GM15510 (cell line): ENCODE results near the gene LRRFIP1.

ENCODE experiments used
- POLR2A ChIP-seq: IDR thresholded peaks from 3 replicates; pipeline ENCODE4 v1.6.1; 2011; ENCODE audit warnings: borderline replicate concordance; ENCODE audit not compliant: insufficient read length; ENCODE audit errors: extremely low read depth

The LRRFIP1 gene

DNA sequence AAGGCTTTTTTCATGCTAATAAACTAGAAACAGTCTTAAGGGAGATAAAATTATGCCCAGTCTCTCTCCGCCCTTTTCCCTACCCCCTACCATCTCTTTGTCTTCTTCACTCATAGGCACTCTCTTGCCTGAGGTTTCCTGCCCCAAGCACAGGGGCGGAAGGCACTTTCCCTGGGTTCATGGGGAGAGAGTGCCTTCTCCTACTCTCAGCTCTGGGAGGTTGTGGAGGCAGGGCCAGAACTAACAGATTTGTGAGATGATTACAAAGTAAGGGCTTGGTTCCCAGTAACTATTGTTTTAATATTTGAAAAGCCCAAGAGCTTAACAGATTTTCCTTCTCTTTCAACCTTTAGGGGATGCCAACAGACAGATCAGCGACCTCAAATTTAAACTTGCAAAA, 145.1 kb downstream of the LRRFIP1 start:
- TF ChIP-seq POLR2A = no peak

DNA sequence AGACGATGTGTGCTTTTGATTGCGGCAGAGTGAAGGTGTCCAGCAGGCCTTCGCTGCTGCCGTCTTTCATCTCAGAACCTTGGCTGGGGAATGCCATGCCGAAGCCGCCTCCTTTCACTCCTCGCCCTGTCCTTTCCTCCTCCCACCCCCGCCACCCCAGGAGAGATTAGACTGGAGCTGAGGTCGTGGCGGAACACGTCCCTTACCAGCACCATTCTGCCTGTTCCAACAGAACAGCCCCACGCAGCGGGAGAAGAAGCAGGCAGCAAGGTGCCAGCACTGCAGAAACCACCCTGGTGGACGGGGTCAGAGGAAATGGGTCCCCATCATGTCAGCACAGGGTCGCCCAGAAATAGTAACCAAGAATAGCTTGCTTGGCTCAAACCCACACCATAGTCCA, 146.4 kb downstream of the LRRFIP1 start:
- no peak for TF ChIP-seq POLR2A

DNA sequence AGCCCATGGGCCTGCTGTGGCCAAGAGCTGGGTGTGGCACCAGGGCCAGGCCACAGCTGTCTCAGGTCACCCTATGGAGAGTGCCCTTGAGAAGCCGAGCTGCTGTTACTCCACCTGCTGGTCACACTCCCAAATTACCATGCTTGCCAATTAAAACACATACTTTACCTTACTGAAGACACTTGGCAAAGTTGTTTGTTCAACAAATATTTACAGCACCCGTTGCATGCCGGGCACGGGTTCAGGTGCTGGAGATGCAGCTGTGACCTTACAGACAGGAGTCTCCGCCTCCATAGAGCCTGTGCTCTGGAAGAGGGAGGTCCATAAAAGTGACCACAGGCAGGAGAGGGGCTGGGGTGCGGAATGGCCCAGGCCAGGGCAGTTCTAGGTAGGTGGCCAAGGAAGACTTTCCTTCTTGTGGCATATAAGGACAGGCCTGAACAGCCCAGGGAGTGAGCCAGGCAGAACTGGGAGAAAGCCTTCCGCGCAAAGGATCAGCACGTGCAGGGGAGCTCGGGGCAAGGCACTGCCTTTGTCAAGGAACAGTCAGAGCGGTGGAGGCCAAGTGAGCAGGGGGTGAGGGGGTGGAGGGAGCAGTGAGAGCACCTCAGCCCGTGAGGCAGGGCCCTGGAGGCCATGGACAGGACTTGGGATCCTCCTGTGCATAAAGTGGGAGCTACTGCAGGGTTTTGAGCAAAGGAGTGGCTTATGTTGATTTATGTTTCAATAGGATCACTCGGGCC, 147.6 kb downstream of the LRRFIP1 start:
- no peak for TF ChIP-seq POLR2A

DNA sequence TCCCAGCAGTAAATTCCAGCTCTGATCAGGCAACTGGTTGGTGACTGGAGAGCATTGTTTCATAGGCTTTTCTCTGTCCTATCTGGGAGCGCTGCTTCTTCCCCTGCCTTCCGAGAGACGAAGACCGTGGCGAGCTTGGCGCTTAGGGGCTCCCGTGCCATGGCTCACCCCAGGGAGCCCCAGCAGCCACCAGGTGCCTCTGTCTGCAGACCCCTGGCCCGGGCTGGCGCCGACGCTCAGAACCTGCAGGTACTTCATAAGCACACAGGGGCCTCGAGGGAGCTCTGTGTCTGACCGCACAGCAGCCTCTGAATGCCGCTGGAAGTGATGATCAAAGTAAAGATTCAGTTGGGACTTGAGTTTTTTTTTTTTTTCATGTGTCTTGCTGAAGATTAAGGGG, 152.1 kb downstream of the LRRFIP1 start:
- no peak for TF ChIP-seq POLR2A

DNA sequence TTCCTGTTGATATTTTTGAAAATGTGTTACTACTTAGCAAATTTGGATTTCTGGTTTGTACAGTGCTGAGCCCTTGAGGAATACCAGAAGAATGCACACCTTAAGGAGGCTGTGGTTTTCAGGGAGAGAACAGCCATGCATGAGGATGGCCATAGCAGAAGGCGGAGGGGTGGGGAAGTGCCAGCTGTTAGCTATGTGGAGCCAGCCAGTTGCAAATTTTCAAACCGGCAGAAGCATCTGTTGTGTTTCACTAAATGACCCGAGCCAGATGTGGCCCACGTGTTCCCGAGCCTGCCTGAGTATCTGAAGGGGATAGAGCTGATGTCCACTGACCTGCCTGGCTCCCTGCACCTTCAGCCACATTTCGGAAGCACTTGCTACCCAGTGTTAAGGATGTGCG, 154.8 kb downstream of the LRRFIP1 start:
- no peak for TF ChIP-seq POLR2A

DNA sequence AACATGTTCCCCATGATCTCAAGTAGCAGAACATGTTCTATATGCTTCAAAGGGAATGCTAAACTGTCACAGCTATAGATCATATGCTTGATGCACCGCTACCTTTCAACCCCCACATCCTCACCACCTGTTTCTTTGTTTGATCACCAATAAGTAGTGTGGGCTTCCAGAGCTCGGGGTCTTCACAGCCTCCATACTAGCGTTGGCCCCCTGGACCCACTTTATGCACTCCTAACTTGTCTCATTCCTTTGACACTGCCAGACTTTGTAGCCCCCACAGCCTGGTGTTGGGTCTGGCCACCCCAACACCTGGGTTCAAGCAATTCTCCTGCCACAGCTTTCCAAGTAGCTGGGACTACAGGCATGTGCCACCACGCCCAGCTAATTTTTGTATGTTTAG, 159.5 kb downstream of the LRRFIP1 start:
- no peak for TF ChIP-seq POLR2A

DNA sequence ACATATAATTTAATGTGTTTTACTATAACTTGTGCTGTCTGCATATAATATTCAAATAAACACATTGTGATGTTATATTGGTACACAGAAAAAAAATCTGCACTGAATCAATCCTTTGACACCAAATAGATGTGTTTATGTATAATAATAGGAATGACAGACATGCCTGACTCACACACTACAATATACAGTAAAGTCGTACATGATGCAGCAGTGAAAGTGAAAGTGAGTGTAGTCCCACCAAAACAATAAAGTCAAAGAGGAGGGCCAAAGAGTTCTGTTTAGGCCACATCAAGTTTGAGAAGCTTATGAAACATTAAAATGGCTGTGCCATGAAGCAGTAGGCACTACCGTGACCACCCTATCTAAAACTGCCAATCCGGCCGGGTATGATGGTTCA, 163.0 kb downstream of the LRRFIP1 start:
- no peak for TF ChIP-seq POLR2A

DNA sequence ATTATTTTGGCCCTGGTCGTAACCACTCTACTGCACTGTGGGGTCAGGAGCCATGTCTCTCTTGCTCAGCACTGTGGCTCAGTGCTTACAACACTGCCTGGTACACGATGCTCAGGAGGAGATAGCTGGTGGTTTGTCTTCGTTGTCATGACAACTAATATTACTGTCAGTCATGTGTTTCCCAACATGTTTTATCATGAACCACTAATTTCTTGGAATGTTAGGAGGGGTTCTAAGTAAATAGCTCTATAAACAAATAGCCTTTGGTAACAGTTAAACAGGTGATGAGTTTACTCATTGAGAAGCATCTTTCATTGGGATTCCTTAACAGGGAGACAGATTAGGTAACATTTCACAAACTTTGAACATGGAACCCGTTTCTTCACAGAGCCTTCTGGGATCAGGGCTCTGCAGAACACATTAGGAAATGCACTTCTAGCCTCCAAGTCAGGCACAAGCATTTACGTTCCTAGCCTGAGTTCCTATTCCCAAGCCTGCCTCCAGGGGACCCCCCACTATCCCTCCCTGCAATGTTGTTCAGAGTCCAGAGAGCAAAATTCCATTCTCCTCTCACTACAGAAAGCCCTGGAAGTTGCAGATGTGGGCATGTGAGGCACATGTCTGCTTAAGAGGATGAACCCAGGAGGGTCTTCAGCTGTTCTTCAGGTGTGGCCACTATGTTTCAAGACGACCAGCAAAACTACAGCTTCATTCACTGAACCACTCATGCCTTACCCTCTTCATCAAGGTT, 164.8 kb downstream of the LRRFIP1 start:
- TF ChIP-seq POLR2A = no peak

DNA sequence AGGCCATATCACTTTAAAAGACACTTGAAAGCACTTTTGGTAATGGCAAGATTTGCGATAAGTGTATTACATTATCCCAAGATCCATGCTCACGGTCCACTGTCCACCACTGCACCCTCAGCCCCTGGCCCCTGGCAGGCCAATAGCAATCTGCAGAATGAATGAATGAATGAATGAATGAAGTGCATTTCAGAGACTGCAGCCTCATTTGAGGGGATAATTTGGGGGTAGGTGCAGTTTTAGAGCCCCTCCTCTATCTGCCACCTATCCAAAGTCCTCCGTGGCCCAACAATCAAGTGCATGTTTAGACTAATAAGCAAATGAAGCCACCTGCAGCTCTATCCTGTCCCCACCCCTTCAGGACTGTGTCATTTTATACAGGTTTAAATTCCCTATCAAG, 169.9 kb downstream of the LRRFIP1 start:
- TF ChIP-seq POLR2A = no peak

DNA sequence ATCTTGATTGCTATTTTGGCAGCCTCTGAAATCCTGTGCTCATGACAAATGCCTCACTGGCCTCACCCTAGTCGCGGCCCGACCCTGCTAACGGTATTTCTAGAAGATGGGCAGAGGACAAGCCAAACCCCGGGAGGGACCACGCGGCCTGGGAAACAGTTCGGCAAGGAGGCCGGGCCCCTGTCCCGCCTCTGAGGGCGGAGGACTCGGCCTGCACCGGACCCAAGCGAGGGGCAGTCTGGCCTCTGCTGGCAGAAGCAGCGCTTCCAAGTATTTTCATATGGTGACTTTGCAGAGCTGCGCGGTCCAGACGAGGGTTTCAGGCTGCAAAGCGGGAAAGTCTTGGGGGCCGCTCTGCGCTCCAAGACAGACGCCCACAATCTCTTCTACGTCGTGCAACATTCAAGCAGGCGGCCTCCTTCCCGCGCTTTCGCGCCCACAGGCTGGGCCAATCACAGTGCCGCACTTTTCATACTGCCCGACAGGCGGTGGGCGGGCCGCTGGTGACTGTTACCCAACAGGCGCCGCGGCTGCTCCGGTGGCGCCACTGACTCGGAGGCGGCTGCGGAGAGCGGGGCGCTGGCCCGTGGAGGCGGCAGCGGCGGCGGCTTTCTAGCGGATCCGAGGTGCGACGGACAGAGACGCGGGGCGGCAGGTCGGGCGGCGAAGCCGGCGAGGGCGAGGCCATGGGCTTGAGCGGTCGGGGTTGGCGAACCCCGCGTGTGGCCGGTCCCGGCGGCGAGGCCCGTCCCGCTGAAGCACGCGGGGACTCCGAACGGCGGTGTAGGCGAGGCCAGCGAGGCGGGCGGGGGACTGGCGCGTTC, 171.1 kb downstream of the LRRFIP1 start, which contains the start of gene RBM44:
TSS of gene RBM44 (plus strand) at position 544 of the 824 bp plus-strand sequence. CDS start 14,831 bp downstream, outside the sequence.
- TF ChIP-seq POLR2A = no peak

DNA sequence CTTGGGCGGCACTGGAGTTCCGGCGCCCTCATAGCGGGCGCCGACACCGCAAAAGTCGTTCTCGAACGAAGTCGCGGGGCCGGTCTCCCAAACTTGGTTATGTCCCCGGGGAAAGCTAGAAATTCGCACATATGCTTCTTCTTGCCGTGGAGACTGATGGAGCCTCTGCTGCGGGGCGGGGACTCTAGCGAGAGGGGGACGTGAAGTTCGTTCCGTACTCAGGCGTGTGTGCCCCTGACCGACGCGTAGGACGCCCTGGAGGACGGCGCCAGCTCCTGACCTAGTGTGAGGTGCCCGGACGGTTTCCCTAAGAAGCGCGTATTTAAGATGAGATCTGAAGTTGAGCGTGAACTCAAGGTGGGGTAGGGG, 171.7 kb downstream of the LRRFIP1 start:
- TF ChIP-seq POLR2A = no peak

DNA sequence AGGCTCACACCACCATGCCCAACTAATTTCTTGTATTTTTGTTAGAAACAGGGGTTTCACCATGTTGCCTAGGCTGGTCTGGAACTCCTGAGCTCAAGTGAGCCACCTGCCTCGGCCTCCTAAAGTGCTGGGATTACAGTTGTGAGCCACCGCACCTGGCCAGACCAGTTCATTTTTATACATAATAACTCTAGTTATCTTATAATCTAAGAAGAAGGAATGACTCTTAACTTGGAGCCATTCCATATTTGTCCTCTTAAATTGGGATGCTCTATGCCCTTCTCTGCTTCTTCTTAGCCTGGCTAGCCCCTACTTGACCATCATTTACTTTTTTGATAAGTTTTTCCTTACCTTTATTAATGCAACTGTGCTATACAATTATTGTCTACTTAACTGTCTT, 174.1 kb downstream of the LRRFIP1 start:
- TF ChIP-seq POLR2A = no peak

DNA sequence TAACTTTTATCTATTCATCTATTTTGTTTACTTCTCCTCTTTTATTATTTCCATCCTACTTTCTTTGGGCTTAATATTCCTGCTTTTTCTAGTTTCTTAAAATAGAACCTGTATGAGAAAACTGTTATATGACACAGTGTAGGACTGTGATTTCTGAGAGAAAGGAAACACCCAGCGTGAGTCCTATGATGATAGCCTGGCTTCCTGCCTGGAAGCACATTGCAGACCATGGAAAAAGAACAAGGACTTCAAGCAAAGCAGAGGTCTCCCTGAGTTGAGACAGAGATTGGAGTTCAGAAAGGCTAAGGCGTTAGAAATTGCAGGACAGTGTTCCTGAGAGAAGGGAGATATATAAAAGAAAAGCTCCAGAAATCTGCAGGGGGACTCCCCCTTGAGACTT, 178.9 kb downstream of the LRRFIP1 start:
- no peak for TF ChIP-seq POLR2A

DNA sequence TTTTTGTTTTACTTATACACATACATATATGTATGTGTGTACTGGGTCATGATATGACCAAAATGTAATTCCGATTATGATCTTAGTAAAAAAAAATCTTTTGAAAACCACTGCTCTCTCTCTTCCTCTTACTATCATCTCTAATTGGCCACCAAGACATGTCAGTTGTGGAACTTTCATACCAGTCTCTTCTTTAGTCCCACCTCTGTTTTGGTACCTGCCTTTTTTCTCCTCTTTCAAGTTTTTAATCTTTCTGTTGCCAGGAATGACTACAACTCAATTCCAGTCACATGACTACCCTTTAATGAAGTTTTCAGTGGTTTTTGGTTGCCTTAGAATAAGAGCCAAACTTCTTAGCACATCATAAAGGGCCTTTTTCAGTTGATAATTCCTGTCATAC, 188.2 kb downstream of the LRRFIP1 start:
- TF ChIP-seq POLR2A = no peak

DNA sequence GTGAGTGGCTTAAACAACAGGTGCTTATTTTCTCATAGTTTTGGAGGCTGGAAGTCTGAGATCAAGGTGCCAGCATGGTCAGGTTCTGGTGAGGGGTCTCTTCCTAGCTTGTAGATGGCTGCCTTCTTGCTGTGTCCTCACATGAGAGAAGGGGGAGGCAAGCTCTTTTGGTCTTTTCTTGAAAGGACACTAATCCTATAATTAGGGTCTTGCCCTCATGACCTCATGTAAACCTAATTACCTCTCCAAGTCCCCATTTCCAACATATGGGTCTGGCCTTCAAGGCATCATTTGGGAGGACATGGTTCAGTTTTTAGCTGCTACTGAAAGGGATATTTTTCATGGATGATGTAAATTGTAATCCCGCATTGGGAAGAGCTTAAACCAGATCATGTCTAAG, 189.1 kb downstream of the LRRFIP1 start:
- TF ChIP-seq POLR2A = no peak
